OCI-LY1 (cell line): Measurements from ENCODE around the gene KRT40.

Experiments used
- CTCF ChIP-seq: fragments of 200-600 bp; sonication (generic), shearing (Covaris generic); IDR thresholded peaks from 2 replicates; pipeline ENCODE4 v1.5.1; 2017; ENCODE audit warnings: mild to moderate bottlenecking, antibody characterized with exemption, low read length, moderate library complexity, mixed read lengths
- EZH2 ChIP-seq: fragments of 200-600 bp; sonication (generic), shearing (Covaris generic); IDR thresholded peaks from 2 replicates; pipeline ENCODE4 v1.8.0; 2017; ENCODE audit warnings: borderline replicate concordance, mixed run types, mild to moderate bottlenecking, antibody characterized with exemption, low read length, moderate library complexity, mixed read lengths

GRCh38 chr17:40996829-40997228 lies 12.7 kb upstream of the KRT40 start:
- TF ChIP-seq CTCF (no peak), EZH2 (no peak)
